Suprapubic skin (tissue), 4 donors: ENCODE measurements around the gene PTPRM. TPM values are rescaled to one million over a fixed set of nuclear protein-coding genes. Genes with fewer than 3 reads are reported as not detected.

ENCODE experiments used
- DNase-seq, 2 donors: peaks; one replicate each; pipeline ENCODE4 v3.0.0-alpha.2; 2019; ENCODE audit warnings: low spot score in 2 of 2
- H3K27ac ChIP-seq: fragments of 200-600 bp; sonication (generic); one replicate; pipeline ENCODE4 v1.5.1; 2019
- H3K27me3 ChIP-seq: fragments of 200-600 bp; sonication (generic); one replicate; pipeline ENCODE4 v1.5.1; 2019
- H3K36me3 ChIP-seq: fragments of 200-600 bp; sonication (generic); one replicate; pipeline ENCODE4 v1.5.1; 2019
- H3K4me1 ChIP-seq: fragments of 200-600 bp; sonication (generic); one replicate; pipeline ENCODE4 v1.5.1; 2019
- H3K4me3 ChIP-seq: fragments of 200-600 bp; sonication (generic); one replicate; pipeline ENCODE4 v1.5.1; 2019; ENCODE audit warnings: mild to moderate bottlenecking
- H3K9me3 ChIP-seq: fragments of 200-600 bp; sonication (generic); one replicate; pipeline ENCODE4 v1.5.1; 2019
- CTCF ChIP-seq, 2 donors: fragments of 200-600 bp in 1 of 2; fragments of 450-650 bp in 1 of 2; sonication (generic) in 1 of 2; IDR thresholded peaks; one replicate each; pipeline ENCODE4 v1.5.1; 2016 to 2019; ENCODE audit warnings: antibody characterized with exemption in 2 of 2, mild to moderate bottlenecking in 1 of 2, moderate library complexity in 1 of 2
- EP300 ChIP-seq: sonication (generic); formaldehyde crosslinking; IDR thresholded peaks from one replicate; pipeline ENCODE4 v1.6.1; 2017; ENCODE audit warnings: antibody characterized with exemption
- POLR2A ChIP-seq, 2 donors: fragments of 450-650 bp; IDR thresholded peaks; one replicate each; pipeline ENCODE4 v1.6.1; 2017; ENCODE audit warnings: antibody characterized with exemption in 2 of 2, mild to moderate bottlenecking in 2 of 2, moderate library complexity in 2 of 2
- POLR2AphosphoS5 ChIP-seq, 3 donors: sonication (generic); formaldehyde crosslinking; IDR thresholded peaks; one replicate each; pipeline ENCODE4 v1.6.1; 2017; ENCODE audit warnings: antibody characterized with exemption in 3 of 3
- WGBS: methylation state at CpG from one replicate; pipeline ENCODE4 v1.1.5; 2018; 5-methylcytosine and 5-hydroxymethylcytosine counted together
- total RNA-seq, 4 donors: library from RNA; depleted of rRNA; stranded (reverse); fragments of >200 nt; gene quantifications; one replicate each; pipeline ENCODE4 v1.1.0, GENCODE V29; 2016

Gene PTPRM
- total RNA-seq, 4 donors from 2014 or later: 19.8 to 73.7 (median 40.0) TPM

DNA sequence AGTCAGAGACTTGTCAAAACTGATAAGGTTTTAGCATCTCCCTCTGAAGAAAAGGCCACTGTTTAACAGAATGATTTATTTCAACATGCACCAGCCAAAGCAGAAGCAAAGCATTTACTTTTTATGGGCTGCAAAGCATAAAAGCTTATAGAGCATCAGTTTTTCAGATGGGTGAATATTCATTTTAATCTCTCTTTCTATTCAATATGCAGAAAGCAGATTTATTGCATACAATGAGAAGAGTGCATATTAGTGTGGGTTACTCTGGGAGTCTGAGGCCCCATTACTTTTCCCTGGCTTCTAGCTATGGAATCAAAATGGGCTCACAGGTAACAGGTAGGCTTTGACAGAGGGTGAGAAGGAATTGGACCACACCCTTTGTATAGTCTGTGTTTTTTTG lies 9.0 kb downstream of the PTPRM start:
- Histone ChIP-seq H3K27ac (no peak overlapping the region), H3K4me3 (no peak overlapping the region), H3K9me3 (no peaks in the 10 kb centered on the region), H3K27me3 (no peaks in the 10 kb centered on the region), H3K4me1 (peaks cover 12% of the 10 kb centered on the region), H3K36me3 (no peaks in the 10 kb centered on the region)
- DNase-seq: no peak
- TF ChIP-seq EP300 (no peak), POLR2AphosphoS5 (IDR thresholded peaks at IDR 0.05) (no peak), CTCF (IDR thresholded peaks at IDR 0.05) (no peak), POLR2A (IDR thresholded peaks at IDR 0.05) (no peak)

DNA sequence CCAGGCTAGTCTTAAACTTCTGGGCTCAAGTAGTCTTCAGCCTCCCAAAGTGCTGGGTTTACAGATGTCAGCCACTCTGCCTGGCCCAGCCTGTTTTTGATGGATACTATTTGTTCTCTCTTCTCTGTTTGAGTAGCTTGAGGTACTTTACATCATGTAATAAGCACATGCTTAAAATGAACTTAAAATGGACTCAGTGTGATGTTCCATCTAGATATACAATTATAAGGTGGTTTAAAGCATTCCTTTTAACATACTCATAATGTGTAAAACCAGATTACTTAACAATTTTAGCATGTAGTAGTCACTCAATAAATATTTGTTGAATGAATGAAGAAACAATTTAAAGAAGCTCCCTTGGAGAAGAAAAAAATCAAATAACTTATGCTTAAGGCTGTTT lies 9.6 kb downstream of the PTPRM start:
- no peak for TF ChIP-seq POLR2AphosphoS5 (IDR thresholded peaks at IDR 0.05)
- no peak for TF ChIP-seq CTCF (IDR thresholded peaks at IDR 0.05)
- TF ChIP-seq EP300: no peak
- TF ChIP-seq POLR2A (IDR thresholded peaks at IDR 0.05): no peak
- Histone ChIP-seq H3K4me3 (no peak overlapping the region), H3K27ac (no peak overlapping the region), H3K36me3 (no peaks in the 10 kb centered on the region), H3K27me3 (no peaks in the 10 kb centered on the region), H3K9me3 (no peaks in the 10 kb centered on the region), H3K4me1 (peaks cover 12% of the 10 kb centered on the region)
- no peak for DNase-seq

- peaks cover 12% of the 10 kb centered on the region for H3K4me1 ChIP-seq
- H3K27me3 ChIP-seq: no peaks in the 10 kb centered on the region
- no peaks in the 10 kb centered on the region for H3K9me3 ChIP-seq
- no peak overlapping the region for H3K27ac ChIP-seq
- H3K36me3 ChIP-seq: no peaks in the 10 kb centered on the region
- no peak for DNase-seq
- no peak for TF ChIP-seq POLR2AphosphoS5 (IDR thresholded peaks at IDR 0.05)
- TF ChIP-seq EP300: no peak
- 71% methylated on average over 1 of the region's 1 CpG for WGBS
- H3K4me3 ChIP-seq: no peak overlapping the region
Observed at GRCh38 chr18:7577706-7578105, 10.6 kb downstream of the PTPRM start.

DNA sequence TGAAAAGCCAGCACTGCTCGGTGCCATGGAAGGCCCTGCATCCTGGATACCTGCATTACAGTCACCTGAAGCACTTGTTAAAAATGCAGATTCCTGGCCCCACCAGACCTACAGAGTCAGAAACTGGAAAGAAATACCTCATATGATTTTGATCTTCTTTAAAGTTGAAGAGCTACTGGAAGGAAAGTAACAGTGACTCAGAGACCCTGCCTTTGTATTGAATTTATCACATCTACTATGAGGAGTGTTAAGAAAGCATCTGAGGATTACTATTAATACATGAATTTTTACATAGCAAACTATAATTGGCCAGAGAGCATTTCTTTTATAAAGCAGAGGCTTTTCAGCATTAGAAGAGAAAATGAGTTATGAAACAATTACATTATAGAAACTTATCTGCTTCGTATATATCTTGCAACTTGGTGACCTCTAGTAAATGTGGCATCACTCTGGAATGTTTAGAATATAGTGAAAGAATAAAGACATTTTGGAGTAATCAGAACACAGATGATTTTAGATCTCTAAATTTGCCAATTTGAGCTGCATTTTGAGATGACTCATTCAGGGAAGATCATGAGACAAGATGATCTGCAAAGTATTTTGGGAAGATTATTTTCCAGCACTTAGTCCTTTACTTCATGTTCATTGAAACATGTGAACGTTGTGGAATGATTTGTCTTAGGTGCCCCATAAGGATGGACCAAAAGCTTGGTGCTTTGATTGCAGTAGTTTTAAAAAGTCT lies 12.2 kb downstream of the PTPRM start:
- peaks cover 12% of the 10 kb centered on the region for H3K4me1 ChIP-seq
- no peak overlapping the region for H3K27ac ChIP-seq
- no peak overlapping the region for H3K4me3 ChIP-seq
- no peaks in the 10 kb centered on the region for H3K9me3 ChIP-seq
- 77% methylated on average over 3 of the region's 3 CpGs for WGBS
- TF ChIP-seq POLR2AphosphoS5 (IDR thresholded peaks at IDR 0.05): no peak
- TF ChIP-seq POLR2A (IDR thresholded peaks at IDR 0.05): no peak
- TF ChIP-seq CTCF (IDR thresholded peaks at IDR 0.05): no peak
- TF ChIP-seq EP300: no peak
- no peaks in the 10 kb centered on the region for H3K27me3 ChIP-seq
- DNase-seq: no peak
- no peaks in the 10 kb centered on the region for H3K36me3 ChIP-seq

DNA sequence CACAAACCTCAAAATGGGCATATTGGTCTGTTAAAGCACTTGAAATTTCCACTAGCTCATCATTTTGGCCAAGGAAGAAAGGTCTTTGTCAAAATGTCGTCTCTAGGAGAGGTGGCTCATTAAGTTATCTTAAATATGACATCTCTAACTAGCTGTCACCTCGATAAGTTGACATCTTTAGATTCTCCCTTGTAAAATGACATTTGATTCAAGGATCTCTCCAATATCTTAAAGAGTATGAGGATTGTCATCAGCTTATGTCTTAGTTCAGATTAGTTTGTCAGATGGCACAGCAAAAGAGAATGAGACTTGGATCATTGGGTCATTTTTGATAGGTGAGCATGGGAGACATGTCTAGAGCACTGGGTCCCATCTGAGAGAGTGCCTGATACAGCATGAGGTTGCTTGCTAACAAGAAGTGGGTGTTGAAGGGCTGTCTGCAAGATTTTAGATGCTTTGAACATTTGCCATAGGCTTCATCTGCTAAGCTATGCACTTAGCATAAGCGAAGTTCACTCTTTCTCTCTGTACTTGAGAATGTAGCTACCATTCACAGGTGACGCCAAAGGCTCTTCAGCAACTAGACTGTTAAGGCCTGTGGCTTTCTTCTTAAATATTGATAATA lies 12.9 kb downstream of the PTPRM start:
- TF ChIP-seq CTCF (IDR thresholded peaks at IDR 0.05) (no peak), POLR2AphosphoS5 (IDR thresholded peaks at IDR 0.05) (no peak), POLR2A (IDR thresholded peaks at IDR 0.05) (no peak), EP300 (no peak)
- no peak overlapping the region for H3K4me3 ChIP-seq
- DNase-seq: no peak
- WGBS: 84% methylated on average over 4 of the region's 4 CpGs
- H3K27ac ChIP-seq: no peak overlapping the region
- H3K4me1 ChIP-seq: peaks cover 12% of the 10 kb centered on the region
- H3K27me3 ChIP-seq: no peaks in the 10 kb centered on the region
- H3K9me3 ChIP-seq: no peaks in the 10 kb centered on the region
- no peaks in the 10 kb centered on the region for H3K36me3 ChIP-seq
